Gastroesophageal sphincter (tissue), 3 donors: Measurements from ENCODE around the gene MRPL17.

Experiments used
- POLR2A ChIP-seq, 2 donors: fragments of 450-650 bp; IDR thresholded peaks; one replicate each; pipeline ENCODE4 v1.6.1; 2017; ENCODE audit warnings: antibody characterized with exemption in 2 of 2, mild to moderate bottlenecking in 2 of 2, moderate library complexity in 1 of 2
- POLR2AphosphoS5 ChIP-seq: sonication (generic); formaldehyde crosslinking; IDR thresholded peaks from one replicate; pipeline ENCODE4 v1.6.1; 2017; ENCODE audit warnings: antibody characterized with exemption
- TF ChIP-seq, protein P1 (sequence below), 4 experiments: fragments of 200-600 bp in 2 of 4; fragments of 450-650 bp in 2 of 4; sonication (generic) in 1 of 4; IDR thresholded peaks; one replicate each; pipeline ENCODE4 v1.5.1; 2017 to 2019; ENCODE audit warnings: antibody characterized with exemption in 4 of 4, mild to moderate bottlenecking in 2 of 4, moderate library complexity in 2 of 4

GRCh38 chr11:6642957-6643356 is 40.2 kb downstream of the MRPL17 start:
- TF ChIP-seq, protein P1, sequence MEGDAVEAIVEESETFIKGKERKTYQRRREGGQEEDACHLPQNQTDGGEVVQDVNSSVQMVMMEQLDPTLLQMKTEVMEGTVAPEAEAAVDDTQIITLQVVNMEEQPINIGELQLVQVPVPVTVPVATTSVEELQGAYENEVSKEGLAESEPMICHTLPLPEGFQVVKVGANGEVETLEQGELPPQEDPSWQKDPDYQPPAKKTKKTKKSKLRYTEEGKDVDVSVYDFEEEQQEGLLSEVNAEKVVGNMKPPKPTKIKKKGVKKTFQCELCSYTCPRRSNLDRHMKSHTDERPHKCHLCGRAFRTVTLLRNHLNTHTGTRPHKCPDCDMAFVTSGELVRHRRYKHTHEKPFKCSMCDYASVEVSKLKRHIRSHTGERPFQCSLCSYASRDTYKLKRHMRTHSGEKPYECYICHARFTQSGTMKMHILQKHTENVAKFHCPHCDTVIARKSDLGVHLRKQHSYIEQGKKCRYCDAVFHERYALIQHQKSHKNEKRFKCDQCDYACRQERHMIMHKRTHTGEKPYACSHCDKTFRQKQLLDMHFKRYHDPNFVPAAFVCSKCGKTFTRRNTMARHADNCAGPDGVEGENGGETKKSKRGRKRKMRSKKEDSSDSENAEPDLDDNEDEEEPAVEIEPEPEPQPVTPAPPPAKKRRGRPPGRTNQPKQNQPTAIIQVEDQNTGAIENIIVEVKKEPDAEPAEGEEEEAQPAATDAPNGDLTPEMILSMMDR (IDR thresholded peaks at IDR 0.05): no peak
- TF ChIP-seq POLR2A (IDR thresholded peaks at IDR 0.05): no peak
- TF ChIP-seq POLR2AphosphoS5: no peak
